OCI-LY7 (cell line): Measurements from ENCODE around the gene BMPER.

ENCODE experiments used
- CTCF ChIP-seq: fragments of 200-600 bp; sonication (generic); conservative IDR thresholded peaks from 2 replicates; pipeline ENCODE4 v1.5.1; 2014; ENCODE audit warnings: mild to moderate bottlenecking, antibody characterized with exemption, low read length, moderate library complexity, mixed read lengths
- EZH2phosphoT487 ChIP-seq: fragments of 200-600 bp; sonication (generic); IDR thresholded peaks from 2 replicates; pipeline ENCODE4 v1.6.1; 2018; ENCODE audit warnings: low read depth, borderline replicate concordance, mild to moderate bottlenecking, mixed run types, antibody characterized with exemption, low read length, moderate library complexity, mixed read lengths

DNA sequence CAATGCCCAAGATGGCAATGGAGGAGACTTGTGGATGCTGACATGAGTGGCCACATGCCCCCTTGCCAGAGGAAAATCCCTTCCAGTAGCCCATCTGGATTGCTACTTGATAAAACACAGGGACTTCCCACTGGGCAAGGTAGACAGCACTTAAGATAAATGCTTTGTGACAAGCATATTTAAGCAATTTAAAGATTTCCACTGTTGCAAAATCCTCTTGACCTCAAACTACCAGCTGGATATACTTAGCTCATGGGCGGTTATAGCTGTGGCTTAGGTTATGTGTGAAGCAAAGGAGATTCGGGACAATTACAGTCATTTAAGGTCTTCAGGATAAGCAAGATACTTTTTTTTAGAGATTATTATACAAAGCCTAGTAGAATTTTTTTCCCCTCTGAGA, 238.1 kb downstream of the BMPER start:
- TF ChIP-seq CTCF = no peak
- TF ChIP-seq EZH2phosphoT487 = no peak
